ENCODE results near the gene MARK4. TPM values are rescaled to one million over a fixed set of nuclear protein-coding genes. Genes with fewer than 3 reads are reported as not detected.
"Not testable (repeated sequence)": the region's sequence is repeated elsewhere in the genome, so short reads cannot be mapped to it uniquely, and the experiment has no call there.

The MARK4 gene
- total and polyA plus RNA-seq, 4 donors = 6.0 to 40.4 (median 28.0) TPM

DNA sequence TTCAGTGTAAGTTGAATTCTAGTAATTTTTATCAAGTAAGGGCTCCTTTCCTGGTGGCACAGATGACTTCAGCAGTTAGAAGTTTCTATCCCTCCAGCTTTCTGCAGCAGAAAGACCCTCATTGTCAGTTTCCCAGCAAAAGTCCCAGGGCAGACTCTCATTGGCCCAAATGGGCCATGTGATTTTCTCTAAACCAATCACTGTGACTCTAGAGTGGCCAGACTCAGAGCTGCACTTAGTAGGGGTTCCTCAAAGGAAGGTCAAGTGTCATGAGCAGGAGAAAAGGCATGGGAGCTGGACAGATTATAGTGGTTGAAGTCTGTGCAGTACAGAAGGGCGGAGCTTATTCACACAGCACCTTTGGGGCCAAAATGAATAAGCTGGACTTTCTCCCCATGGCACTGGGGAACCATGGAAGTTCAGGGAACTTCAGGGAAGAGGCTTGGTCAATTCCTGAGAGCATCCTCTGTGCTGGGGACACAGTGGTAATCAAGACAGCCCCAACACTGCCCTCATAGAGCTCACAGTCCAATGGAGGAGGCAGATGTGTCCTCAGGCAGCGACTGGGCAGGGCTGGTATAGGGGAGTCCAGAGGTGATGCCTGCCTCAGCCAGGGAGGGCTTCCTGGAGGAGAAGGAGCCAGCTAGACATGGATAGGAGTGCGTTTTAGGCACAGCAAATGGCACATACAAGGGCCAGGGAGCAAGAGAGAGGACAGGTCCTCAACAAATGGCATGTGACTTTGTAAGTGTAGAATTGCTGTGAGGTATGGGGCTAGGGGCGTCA, 53.3 kb downstream of the MARK4 start:
- DNase-seq (no peak), ATAC-seq (ENCODE audit: low FRiP score) (no peak)
- intact Hi-C loops (cut with DNase I) = no loop called here
- Histone ChIP-seq H3K4me3 (ENCODE audit: low read length in 2 of 2) (no peak overlapping the region), H3K36me3 (ENCODE audit: control insufficient read depth in 1 of 2, insufficient read depth in 2 of 2, low read length in 1 of 2) (no peaks in the 10 kb centered on the region), H3K27ac (ENCODE audit: low read depth in 1 of 2, low read length in 2 of 2) (no peak overlapping the region), H3K27me3 (ENCODE audit: control insufficient read depth in 1 of 2, insufficient read depth in 2 of 2, low read length in 1 of 2) (no peaks in the 10 kb centered on the region), H3K9me3 (ENCODE audit: control insufficient read depth, low read length) (no peaks in the 10 kb centered on the region), H3K4me1 (ENCODE audit: control insufficient read depth in 1 of 2, insufficient read depth in 2 of 2, low read length in 2 of 2) (peaks cover 0 to 2% of the 10 kb centered on the region in 2 donors)
- 75 to 87% methylated on average over 4 of the region's 4 CpGs for WGBS, 2 donors

DNA sequence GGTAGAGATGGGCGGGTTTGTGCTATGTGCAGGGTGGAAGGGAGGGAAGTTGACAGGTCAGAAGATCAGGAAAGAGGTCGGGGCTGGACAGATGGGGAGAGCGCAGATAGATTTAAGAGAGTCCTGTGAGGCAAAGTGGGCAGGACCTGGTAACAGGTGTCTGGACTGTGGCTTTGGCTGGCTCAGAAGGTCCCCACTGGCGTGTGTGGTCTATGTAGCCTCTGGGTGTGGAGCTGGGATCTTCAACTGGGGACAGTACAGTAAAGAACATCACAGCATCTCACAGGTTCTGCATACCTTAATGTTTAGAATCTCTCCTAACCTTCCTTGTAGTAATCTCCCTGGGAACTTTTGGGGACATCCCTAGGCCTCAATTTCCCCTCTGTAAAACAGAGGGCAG, 53.9 kb downstream of the MARK4 start:
- no peaks in the 10 kb centered on the region for H3K9me3 ChIP-seq (ENCODE audit: control insufficient read depth, low read length)
- WGBS, 2 donors = 75 to 84% methylated on average over 4 of the region's 4 CpGs
- H3K27me3 ChIP-seq (ENCODE audit: control insufficient read depth in 1 of 2, insufficient read depth in 2 of 2, low read length in 1 of 2) = no peaks in the 10 kb centered on the region
- intact Hi-C loops (cut with DNase I) = no loop called here
- ATAC-seq (ENCODE audit: low FRiP score) = no peak
- H3K27ac ChIP-seq (ENCODE audit: low read depth in 1 of 2, low read length in 2 of 2) = no peak overlapping the region
- peaks cover 0 to 2% of the 10 kb centered on the region in 2 donors for H3K4me1 ChIP-seq (ENCODE audit: control insufficient read depth in 1 of 2, insufficient read depth in 2 of 2, low read length in 2 of 2)
- no peaks in the 10 kb centered on the region for H3K36me3 ChIP-seq (ENCODE audit: control insufficient read depth in 1 of 2, insufficient read depth in 2 of 2, low read length in 1 of 2)
- no peak for DNase-seq
- H3K4me3 ChIP-seq (ENCODE audit: low read length in 2 of 2) = no peak overlapping the region

DNA sequence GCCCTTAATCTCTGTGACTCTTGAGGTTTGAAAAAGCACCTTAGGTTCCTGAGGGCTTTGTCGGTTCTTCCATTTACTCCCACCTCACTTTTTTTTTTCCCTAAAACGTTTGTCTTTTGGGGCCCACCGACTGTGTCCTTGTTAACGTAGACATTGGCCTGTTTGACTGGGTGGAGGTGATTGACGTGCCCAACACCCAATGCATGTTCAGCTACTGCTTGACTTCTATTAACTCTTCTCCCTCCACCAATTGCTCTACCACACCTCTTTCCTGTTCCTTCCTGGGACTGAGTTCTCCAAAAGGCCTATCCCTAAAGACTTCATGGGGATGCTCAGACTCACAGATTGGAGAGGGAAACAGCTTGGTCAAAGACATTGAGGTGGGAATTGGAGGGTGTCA, 54.4 kb downstream of the MARK4 start:
- H3K36me3 ChIP-seq (ENCODE audit: control insufficient read depth in 1 of 2, insufficient read depth in 2 of 2, low read length in 1 of 2) = no peaks in the 10 kb centered on the region
- 27 to 33% methylated on average over 5 of the region's 5 CpGs for WGBS, 2 donors

GRCh38 chr19:45306040-45306439, 55.0 kb downstream of the MARK4 start:
- H3K27ac ChIP-seq (ENCODE audit: low read depth in 1 of 2, low read length in 2 of 2) = no peak overlapping the region
- intact Hi-C loops (cut with DNase I) = no loop called here
- no peaks in the 10 kb centered on the region for H3K27me3 ChIP-seq (ENCODE audit: control insufficient read depth in 1 of 2, insufficient read depth in 2 of 2, low read length in 1 of 2)
- H3K4me3 ChIP-seq (ENCODE audit: low read length in 2 of 2) = no peak overlapping the region
- H3K36me3 ChIP-seq (ENCODE audit: control insufficient read depth in 1 of 2, insufficient read depth in 2 of 2, low read length in 1 of 2) = no peaks in the 10 kb centered on the region
- no peak for DNase-seq
- 20 to 24% methylated on average over 9 of the region's 9 CpGs for WGBS, 2 donors
- no peak for ATAC-seq (ENCODE audit: low FRiP score)
- no peaks in the 10 kb centered on the region for H3K9me3 ChIP-seq (ENCODE audit: control insufficient read depth, low read length)
- H3K4me1 ChIP-seq (ENCODE audit: control insufficient read depth in 1 of 2, insufficient read depth in 2 of 2, low read length in 2 of 2) = peaks cover 0 to 2% of the 10 kb centered on the region in 2 donors

More for the DNA sequence above, 54.4 kb downstream of the MARK4 start:
- DNase-seq = no peak
- H3K9me3 ChIP-seq (ENCODE audit: control insufficient read depth, low read length) = no peaks in the 10 kb centered on the region
- no peak for ATAC-seq (ENCODE audit: low FRiP score)
- H3K4me1 ChIP-seq (ENCODE audit: control insufficient read depth in 1 of 2, insufficient read depth in 2 of 2, low read length in 2 of 2) = peaks cover 0 to 2% of the 10 kb centered on the region in 2 donors
- intact Hi-C loops (cut with DNase I) = no loop called here
- no peaks in the 10 kb centered on the region for H3K27me3 ChIP-seq (ENCODE audit: control insufficient read depth in 1 of 2, insufficient read depth in 2 of 2, low read length in 1 of 2)
- no peak overlapping the region for H3K27ac ChIP-seq (ENCODE audit: low read depth in 1 of 2, low read length in 2 of 2)
- H3K4me3 ChIP-seq (ENCODE audit: low read length in 2 of 2) = no peak overlapping the region

DNA sequence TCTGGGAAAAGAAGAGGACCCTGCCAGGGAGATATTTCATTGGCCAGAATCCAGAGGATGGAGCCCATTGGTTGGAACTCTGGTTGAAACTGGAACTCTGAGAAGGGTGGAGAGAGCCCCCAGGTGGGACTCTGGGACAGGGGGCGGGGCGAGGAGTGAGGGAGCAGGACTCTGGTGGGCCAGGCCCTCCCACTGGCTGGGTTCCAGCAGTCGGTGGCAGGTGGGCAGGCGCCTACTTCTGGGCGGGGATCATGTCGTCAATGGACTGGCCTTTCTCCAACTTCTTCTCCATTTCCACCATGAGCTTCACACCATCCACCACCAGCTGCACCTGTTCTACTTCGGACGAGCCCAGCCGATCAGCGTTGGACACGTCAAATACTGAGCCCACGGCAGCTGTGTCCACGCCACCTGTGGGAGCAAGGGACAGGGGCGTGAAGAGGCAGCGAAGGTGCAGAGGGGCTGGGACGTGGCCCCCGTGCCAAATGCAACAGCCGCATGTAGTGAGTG, 55.5 kb downstream of the MARK4 start:
- intact Hi-C loops (cut with DNase I) = no loop called here
- DNase-seq = no peak
- no peaks in the 10 kb centered on the region for H3K36me3 ChIP-seq (ENCODE audit: control insufficient read depth in 1 of 2, insufficient read depth in 2 of 2, low read length in 1 of 2)
- WGBS, 2 donors = 69 to 76% methylated on average over 18 of the region's 18 CpGs
- no peaks in the 10 kb centered on the region for H3K27me3 ChIP-seq (ENCODE audit: control insufficient read depth in 1 of 2, insufficient read depth in 2 of 2, low read length in 1 of 2)
- H3K9me3 ChIP-seq (ENCODE audit: control insufficient read depth, low read length) = no peaks in the 10 kb centered on the region
- peaks cover 0 to 2% of the 10 kb centered on the region in 2 donors for H3K4me1 ChIP-seq (ENCODE audit: control insufficient read depth in 1 of 2, insufficient read depth in 2 of 2, low read length in 2 of 2)
- no peak overlapping the region for H3K27ac ChIP-seq (ENCODE audit: low read depth in 1 of 2, low read length in 2 of 2)
- ATAC-seq (ENCODE audit: low FRiP score) = no peak
- no peak overlapping the region for H3K4me3 ChIP-seq (ENCODE audit: low read length in 2 of 2)

- WGBS, 2 donors = 87 to 88% methylated on average over 19 of the region's 19 CpGs
- Histone ChIP-seq H3K27ac (ENCODE audit: low read depth in 1 of 2, low read length in 2 of 2) (no peak overlapping the region), H3K4me3 (ENCODE audit: low read length in 2 of 2) (no peak overlapping the region), H3K36me3 (ENCODE audit: control insufficient read depth in 1 of 2, insufficient read depth in 2 of 2, low read length in 1 of 2) (no peaks in the 10 kb centered on the region), H3K9me3 (ENCODE audit: control insufficient read depth, low read length) (no peaks in the 10 kb centered on the region), H3K27me3 (ENCODE audit: control insufficient read depth in 1 of 2, insufficient read depth in 2 of 2, low read length in 1 of 2) (no peaks in the 10 kb centered on the region), H3K4me1 (ENCODE audit: control insufficient read depth in 1 of 2, insufficient read depth in 2 of 2, low read length in 2 of 2) (peaks cover 0 to 2% of the 10 kb centered on the region in 2 donors)
- intact Hi-C loops (cut with DNase I) = no loop called here
- DNase-seq (no peak), ATAC-seq (ENCODE audit: low FRiP score) (no peak)
Observed at GRCh38 chr19:45307361-45307760, 56.3 kb downstream of the MARK4 start.

DNA sequence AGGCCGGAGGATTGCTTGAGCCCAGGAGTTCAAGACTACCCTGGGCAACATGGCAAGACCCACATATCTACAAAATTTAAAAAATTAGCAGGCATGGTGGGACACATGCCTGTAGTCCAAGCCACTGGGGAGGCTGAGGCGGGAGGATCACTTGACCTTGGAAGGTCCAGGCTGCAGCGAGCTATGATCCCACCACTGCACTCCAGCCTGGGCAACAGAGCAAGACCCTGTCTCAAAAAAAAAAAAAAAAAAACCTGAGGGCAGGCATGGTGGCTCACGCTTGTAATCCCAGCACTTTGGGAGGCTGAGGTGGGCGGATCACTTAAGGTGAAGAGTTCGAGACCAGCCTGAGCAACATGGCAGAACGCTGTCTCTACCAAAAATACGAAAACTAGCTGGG, 58.3 kb downstream of the MARK4 start:
- 83 to 92% methylated on average over 8 of the region's 8 CpGs for WGBS, 2 donors
- DNase-seq; H3K9me3 ChIP-seq (ENCODE audit: control insufficient read depth, low read length); H3K36me3 ChIP-seq (ENCODE audit: control insufficient read depth in 1 of 2, insufficient read depth in 2 of 2, low read length in 1 of 2); H3K4me3 ChIP-seq (ENCODE audit: low read length in 2 of 2); H3K4me1 ChIP-seq (ENCODE audit: control insufficient read depth in 1 of 2, insufficient read depth in 2 of 2, low read length in 2 of 2); ATAC-seq (ENCODE audit: low FRiP score); H3K27ac ChIP-seq (ENCODE audit: low read depth in 1 of 2, low read length in 2 of 2); intact Hi-C loops (cut with DNase I); H3K27me3 ChIP-seq (ENCODE audit: control insufficient read depth in 1 of 2, insufficient read depth in 2 of 2, low read length in 1 of 2): not testable (repeated sequence)

DNA sequence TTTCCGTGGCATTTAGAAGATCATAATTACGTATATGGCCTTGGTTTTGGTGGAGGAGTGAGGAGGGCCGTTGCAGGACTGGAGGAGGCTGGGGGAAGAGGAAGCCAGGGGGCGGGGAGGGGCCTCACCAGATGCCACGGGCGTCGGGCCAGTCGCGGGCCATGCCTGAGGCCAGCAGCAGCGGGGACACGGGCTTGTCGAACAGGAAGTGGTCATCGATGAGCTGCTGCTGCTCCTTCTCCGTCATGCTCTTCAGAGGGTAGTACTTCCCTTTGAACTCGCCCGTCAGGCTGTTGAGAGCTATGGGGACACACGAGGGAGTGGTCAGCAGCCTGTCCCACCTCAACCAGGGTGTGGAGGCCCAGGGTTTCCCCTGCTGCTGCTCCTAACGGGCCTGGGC, 60.5 kb downstream of the MARK4 start:
- Histone ChIP-seq H3K27ac (ENCODE audit: low read depth in 1 of 2, low read length in 2 of 2) (no peak overlapping the region), H3K9me3 (ENCODE audit: control insufficient read depth, low read length) (no peaks in the 10 kb centered on the region), H3K4me3 (ENCODE audit: low read length in 2 of 2) (no peak overlapping the region), H3K36me3 (ENCODE audit: control insufficient read depth in 1 of 2, insufficient read depth in 2 of 2, low read length in 1 of 2) (no peaks in the 10 kb centered on the region), H3K27me3 (ENCODE audit: control insufficient read depth in 1 of 2, insufficient read depth in 2 of 2, low read length in 1 of 2) (peaks cover 0 to 2% of the 10 kb centered on the region in 2 donors), H3K4me1 (ENCODE audit: control insufficient read depth in 1 of 2, insufficient read depth in 2 of 2, low read length in 2 of 2) (no peaks in the 10 kb centered on the region)
- DNase-seq = peak in 1 of 2 donors; percentile 67
- 55 to 60% methylated on average over 16 to 18 of the region's 18 CpGs for WGBS, 2 donors
- ATAC-seq (ENCODE audit: low FRiP score) = no peak
- intact Hi-C loops (cut with DNase I) = no loop called here

GRCh38 chr19:45312285-45312684, 61.2 kb downstream of the MARK4 start:
- intact Hi-C loops (cut with DNase I) = not testable (repeated sequence)

More at GRCh38 chr19:45312285-45312684, 61.2 kb downstream of the MARK4 start:
- H3K4me3 ChIP-seq (ENCODE audit: low read length in 2 of 2); H3K9me3 ChIP-seq (ENCODE audit: control insufficient read depth, low read length); H3K4me1 ChIP-seq (ENCODE audit: control insufficient read depth in 1 of 2, insufficient read depth in 2 of 2, low read length in 2 of 2); H3K27me3 ChIP-seq (ENCODE audit: control insufficient read depth in 1 of 2, insufficient read depth in 2 of 2, low read length in 1 of 2); H3K36me3 ChIP-seq (ENCODE audit: control insufficient read depth in 1 of 2, insufficient read depth in 2 of 2, low read length in 1 of 2); ATAC-seq (ENCODE audit: low FRiP score); DNase-seq; H3K27ac ChIP-seq (ENCODE audit: low read depth in 1 of 2, low read length in 2 of 2): not testable (repeated sequence)
- WGBS, 2 donors = 88 to 90% methylated on average over 14 of the region's 14 CpGs

Data from aorta (tissue), 5 donors.